ENCODE results near the gene PEX11A. TPM values are rescaled to one million over a fixed set of nuclear protein-coding genes. Genes with fewer than 3 reads are reported as not detected.

The PEX11A gene
- total RNA-seq, 2 donors from 2014 or later = 2.7 to 4.0 TPM

- H3K4me1 ChIP-seq (ENCODE audit: control insufficient read depth, insufficient read depth, low read length) = no peaks in the 10 kb centered on the region
- Mint-ChIP-seq H3K4me1 (no peaks in the 10 kb centered on the region), H3K36me3 (ENCODE audit: low read depth) (no peaks in the 10 kb centered on the region), H3K27me3 (ENCODE audit: insufficient read depth) (peaks cover 53% of the 10 kb centered on the region), H3K4me3 (no peak overlapping the region), H3K27ac (no peak overlapping the region), H3K9me3 (no peaks in the 10 kb centered on the region)
- H3K4me3 ChIP-seq (ENCODE audit: low read length) = no peak overlapping the region
- H3K9ac ChIP-seq (ENCODE audit: extremely low read depth, low read length, poor library complexity, severe bottlenecking) = no peak overlapping the region
- WGBS, 2 experiments (ENCODE audit: insufficient coverage in 1 of 2, insufficient read length in 1 of 2) = 74 to 75% methylated on average over 4 to 8 of the region's 8 CpGs
- DNase-seq = peak; percentile 56
- TF ChIP-seq, protein P1, sequence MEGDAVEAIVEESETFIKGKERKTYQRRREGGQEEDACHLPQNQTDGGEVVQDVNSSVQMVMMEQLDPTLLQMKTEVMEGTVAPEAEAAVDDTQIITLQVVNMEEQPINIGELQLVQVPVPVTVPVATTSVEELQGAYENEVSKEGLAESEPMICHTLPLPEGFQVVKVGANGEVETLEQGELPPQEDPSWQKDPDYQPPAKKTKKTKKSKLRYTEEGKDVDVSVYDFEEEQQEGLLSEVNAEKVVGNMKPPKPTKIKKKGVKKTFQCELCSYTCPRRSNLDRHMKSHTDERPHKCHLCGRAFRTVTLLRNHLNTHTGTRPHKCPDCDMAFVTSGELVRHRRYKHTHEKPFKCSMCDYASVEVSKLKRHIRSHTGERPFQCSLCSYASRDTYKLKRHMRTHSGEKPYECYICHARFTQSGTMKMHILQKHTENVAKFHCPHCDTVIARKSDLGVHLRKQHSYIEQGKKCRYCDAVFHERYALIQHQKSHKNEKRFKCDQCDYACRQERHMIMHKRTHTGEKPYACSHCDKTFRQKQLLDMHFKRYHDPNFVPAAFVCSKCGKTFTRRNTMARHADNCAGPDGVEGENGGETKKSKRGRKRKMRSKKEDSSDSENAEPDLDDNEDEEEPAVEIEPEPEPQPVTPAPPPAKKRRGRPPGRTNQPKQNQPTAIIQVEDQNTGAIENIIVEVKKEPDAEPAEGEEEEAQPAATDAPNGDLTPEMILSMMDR (conservative IDR thresholded peaks at IDR 0.05) = no peak
- no peaks in the 10 kb centered on the region for H3K9me3 ChIP-seq (ENCODE audit: control insufficient read depth, low read length)
- H3K27me3 ChIP-seq (ENCODE audit: control insufficient read depth, insufficient read depth, low read length, poor library complexity, severe bottlenecking) = peaks cover 34% of the 10 kb centered on the region
- no peaks in the 10 kb centered on the region for H3K36me3 ChIP-seq (ENCODE audit: control insufficient read depth, insufficient read depth, low read length)
- H3K27ac ChIP-seq (ENCODE audit: low read depth, low read length) = no peak overlapping the region
These were observed 42.1 kb upstream of the PEX11A start for GRCh38 chr15:89732451-89733172.

- no peak overlapping the region for H3K9ac ChIP-seq (ENCODE audit: extremely low read depth, low read length, poor library complexity, severe bottlenecking)
- TF ChIP-seq, protein P1 (conservative IDR thresholded peaks at IDR 0.05) = no peak
- H3K4me3 ChIP-seq (ENCODE audit: low read length) = no peak overlapping the region
- DNase-seq = no peak
- Mint-ChIP-seq H3K36me3 (ENCODE audit: low read depth) (no peaks in the 10 kb centered on the region), H3K4me3 (no peak overlapping the region), H3K4me1 (no peaks in the 10 kb centered on the region), H3K9me3 (no peaks in the 10 kb centered on the region), H3K27ac (no peak overlapping the region), H3K27me3 (ENCODE audit: insufficient read depth) (peaks cover 47% of the 10 kb centered on the region)
- no peaks in the 10 kb centered on the region for H3K4me1 ChIP-seq (ENCODE audit: control insufficient read depth, insufficient read depth, low read length)
- H3K36me3 ChIP-seq (ENCODE audit: control insufficient read depth, insufficient read depth, low read length) = no peaks in the 10 kb centered on the region
- no peak overlapping the region for H3K27ac ChIP-seq (ENCODE audit: low read depth, low read length)
- WGBS, 2 experiments (ENCODE audit: insufficient coverage in 1 of 2, insufficient read length in 1 of 2) = 90% methylated on average over 5 of the region's 5 CpGs; no CpG with 5 or more reads in 1 of the 2 experiments
- H3K27me3 ChIP-seq (ENCODE audit: control insufficient read depth, insufficient read depth, low read length, poor library complexity, severe bottlenecking) = peaks cover 35% of the 10 kb centered on the region
- no peaks in the 10 kb centered on the region for H3K9me3 ChIP-seq (ENCODE audit: control insufficient read depth, low read length)
These were observed 40.7 kb upstream of the PEX11A start for GRCh38 chr15:89731275-89731674.

GRCh38 chr15:89728254-89728653, 37.7 kb upstream of the PEX11A start:
- 81 to 100% methylated on average over 2 of the region's 2 CpGs for WGBS, 2 experiments (ENCODE audit: insufficient coverage in 1 of 2, insufficient read length in 1 of 2)
- Mint-ChIP-seq H3K27ac (no peak overlapping the region), H3K9me3 (peaks cover 7% of the 10 kb centered on the region), H3K4me1 (no peaks in the 10 kb centered on the region), H3K36me3 (ENCODE audit: low read depth) (no peaks in the 10 kb centered on the region), H3K4me3 (no peak overlapping the region), H3K27me3 (ENCODE audit: insufficient read depth) (peaks cover 28% of the 10 kb centered on the region)
- no peak overlapping the region for H3K9ac ChIP-seq (ENCODE audit: extremely low read depth, low read length, poor library complexity, severe bottlenecking)
- H3K4me1 ChIP-seq (ENCODE audit: control insufficient read depth, insufficient read depth, low read length) = no peaks in the 10 kb centered on the region
- H3K27ac ChIP-seq (ENCODE audit: low read depth, low read length) = no peak overlapping the region
- TF ChIP-seq, protein P1 (conservative IDR thresholded peaks at IDR 0.05) = no peak
- H3K36me3 ChIP-seq (ENCODE audit: control insufficient read depth, insufficient read depth, low read length) = no peaks in the 10 kb centered on the region
- H3K27me3 ChIP-seq (ENCODE audit: control insufficient read depth, insufficient read depth, low read length, poor library complexity, severe bottlenecking) = peaks cover 16% of the 10 kb centered on the region
- no peak overlapping the region for H3K4me3 ChIP-seq (ENCODE audit: low read length)
- peaks cover 6% of the 10 kb centered on the region for H3K9me3 ChIP-seq (ENCODE audit: control insufficient read depth, low read length)
- no peak for DNase-seq

Measured in endodermal cell (in vitro differentiated cells).